ENCODE data around the gene PUS1.
"Not testable (repeated sequence)": the region's sequence is repeated elsewhere in the genome, so short reads cannot be mapped to it uniquely, and the experiment has no call there.

PUS1 gene

GRCh38 chr12:131928711-131929580 lies at the start of gene PUS1:
Gene PUS1, plus strand, starts transcription at chr12:131929276. Its CDS starts 447 bp downstream, at chr12:131929723.
- peak; percentile 99 for DNase-seq (ENCODE audit: low spot score)

GRCh38 chr12:131882804-131883520 lies 46.1 kb upstream of the PUS1 start:
- peak; percentile 12 for DNase-seq (ENCODE audit: low spot score)

GRCh38 chr12:131883521-131883900 lies 45.6 kb upstream of the PUS1 start:
- no peak for DNase-seq (ENCODE audit: low spot score)

GRCh38 chr12:131885076-131885475 lies 44.0 kb upstream of the PUS1 start:
- not testable (repeated sequence) for DNase-seq (ENCODE audit: low spot score)

- no peak for DNase-seq (ENCODE audit: low spot score)
Observed at GRCh38 chr12:131885543-131886057, 43.5 kb upstream of the PUS1 start.

- DNase-seq (ENCODE audit: low spot score): not testable (repeated sequence)
Observed at GRCh38 chr12:131891722-131892121, 37.4 kb upstream of the PUS1 start.

GRCh38 chr12:131892711-131893604 lies 36.1 kb upstream of the PUS1 start:
- no peak for DNase-seq (ENCODE audit: low spot score)

- no peak for DNase-seq (ENCODE audit: low spot score)
Observed at GRCh38 chr12:131893605-131894312, 35.3 kb upstream of the PUS1 start.

- DNase-seq (ENCODE audit: low spot score): peak; percentile 100
Observed at GRCh38 chr12:131894313-131894860, 34.7 kb upstream of the PUS1 start, which contains the start of gene ULK1. Gene ULK1, plus strand, starts transcription at chr12:131894622. Its CDS starts 380 bp downstream, at chr12:131895002.

GRCh38 chr12:131894981-131895639 lies 34.0 kb upstream of the PUS1 start:
- peak; percentile 2 for DNase-seq (ENCODE audit: low spot score)

- DNase-seq (ENCODE audit: low spot score): no peak
Observed at GRCh38 chr12:131895640-131896079, 33.4 kb upstream of the PUS1 start.

GRCh38 chr12:131896080-131896810 lies 32.8 kb upstream of the PUS1 start:
- peak; percentile 90 for DNase-seq (ENCODE audit: low spot score)

- peak; percentile 96 for DNase-seq (ENCODE audit: low spot score)
Observed at GRCh38 chr12:131896811-131897270, 32.2 kb upstream of the PUS1 start.

GRCh38 chr12:131897276-131897675 lies 31.8 kb upstream of the PUS1 start:
- DNase-seq (ENCODE audit: low spot score): no peak

GRCh38 chr12:131897875-131898274 lies 31.2 kb upstream of the PUS1 start:
- DNase-seq (ENCODE audit: low spot score): no peak

GRCh38 chr12:131900397-131900796 lies 28.7 kb upstream of the PUS1 start:
- no peak for DNase-seq (ENCODE audit: low spot score)

- DNase-seq (ENCODE audit: low spot score): no peak
Observed at GRCh38 chr12:131901431-131902331, 27.4 kb upstream of the PUS1 start.
